ENCODE measurements around the gene RCOR1.
"Not testable (repeated sequence)": the region's sequence is repeated elsewhere in the genome, so short reads cannot be mapped to it uniquely, and the experiment has no call there.

The RCOR1 gene

GRCh38 chr14:102591944-102592762, at the start of gene RCOR1:
RCOR1 (plus strand) TSS chr14:102592649; CDS start chr14:102592887, 238 bp downstream.
- peak; percentile 98 to 99 for DNase-seq

- DNase-seq = peak in 1 of 2 experiments; percentile 71
These were observed 48.3 kb upstream of the RCOR1 start for GRCh38 chr14:102544046-102544746.

- peak; percentile 45 to 59 for DNase-seq
These were observed 47.5 kb upstream of the RCOR1 start for GRCh38 chr14:102544747-102545460.

- peak in 1 of 2 experiments; percentile 37 for DNase-seq
These were observed 46.8 kb upstream of the RCOR1 start for GRCh38 chr14:102545461-102546265.

- no peak for DNase-seq
These were observed 43.7 kb upstream of the RCOR1 start for GRCh38 chr14:102548616-102549240.

- DNase-seq = not testable (repeated sequence)
These were observed 41.5 kb upstream of the RCOR1 start for GRCh38 chr14:102550927-102551401.

GRCh38 chr14:102551995-102552705, 40.3 kb upstream of the RCOR1 start:
- no peak for DNase-seq

GRCh38 chr14:102554821-102555819, 37.3 kb upstream of the RCOR1 start:
- peak in 1 of 2 experiments; percentile 34 for DNase-seq

GRCh38 chr14:102556098-102556677, 36.3 kb upstream of the RCOR1 start:
- no peak for DNase-seq

GRCh38 chr14:102557434-102558226, 34.8 kb upstream of the RCOR1 start:
- DNase-seq = no peak

GRCh38 chr14:102558556-102558955, 33.9 kb upstream of the RCOR1 start:
- DNase-seq = no peak

- no peak for DNase-seq
These were observed 31.8 kb upstream of the RCOR1 start for GRCh38 chr14:102560458-102561261.

GRCh38 chr14:102565331-102565887, 27.0 kb upstream of the RCOR1 start:
- DNase-seq = no peak

GRCh38 chr14:102565959-102566358, 26.5 kb upstream of the RCOR1 start:
- DNase-seq = no peak

GRCh38 chr14:102568115-102568614, 24.3 kb upstream of the RCOR1 start:
- no peak for DNase-seq

GRCh38 chr14:102570334-102570995, 22.0 kb upstream of the RCOR1 start:
- no peak for DNase-seq

- no peak for DNase-seq
These were observed 21.4 kb upstream of the RCOR1 start for GRCh38 chr14:102571043-102571442.

Data from NCI-H524 (cell line).